ENCODE results near the gene ATP11C. TPM values are rescaled to one million over a fixed set of nuclear protein-coding genes. Genes with fewer than 3 reads are reported as not detected.
A peak's percentile ranks its signal among the peaks of the same experiment; 100 is the strongest.
"Not testable (repeated sequence)": the region's sequence is repeated elsewhere in the genome, so short reads cannot be mapped to it uniquely, and the experiment has no call there.

The ATP11C gene
- total and polyA plus RNA-seq, 9 of the 15 experiments (the other 6 are each of a cell fraction or from before 2014, with no cell fraction given), result 18.2 to 42.2 (median 29.4) TPM

GRCh38 chrX:139691493-139691842, 241.4 kb downstream of the ATP11C start (continued):
- TF ChIP-seq MYC (IDR thresholded peaks at IDR 0.05; ENCODE audit: low read depth, low read length), result no peak
- TF ChIP-seq MYC (CRISPR knock-in tag; IDR thresholded peaks at IDR 0.05; ENCODE audit: borderline replicate concordance, low read depth), result no peak
- no peak for TF ChIP-seq NR2C1 (IDR thresholded peaks at IDR 0.05)
- TF ChIP-seq NR2C1 (tag; IDR thresholded peaks at IDR 0.05), result no peak
- no peak for TF ChIP-seq TEAD2 (tag; IDR thresholded peaks at IDR 0.05)
- TF ChIP-seq ZNF668 (CRISPR knock-in tag; IDR thresholded peaks at IDR 0.05), result no peak
- TF ChIP-seq SMARCA5 (IDR thresholded peaks at IDR 0.05), result no peak
- TF ChIP-seq ZKSCAN8 (CRISPR knock-in tag; IDR thresholded peaks at IDR 0.05), result no peak

- FAIRE-seq; H3K27ac ChIP-seq (ENCODE audit: extremely low read depth, low read depth, low read length); H3K4me3 ChIP-seq; H3K27me3 ChIP-seq (ENCODE audit: control insufficient read depth in 2 of 2, insufficient read depth in 2 of 2, low read length in 2 of 2); intact Hi-C loops (cut with micrococcal nuclease); in situ Hi-C loops (cut with MboI); CTCF ChIA-PET (ENCODE audit: low intra/inter-chr PET ratio); POLR2A ChIA-PET; ATAC-seq; H3K4me2 ChIP-seq (ENCODE audit: insufficient read depth, low read length); H2AFZ ChIP-seq (ENCODE audit: low read depth, low read length); H3K9me1 ChIP-seq (ENCODE audit: control insufficient read depth, insufficient read depth, low read length); H3K4me1 ChIP-seq (replicated peaks in 1 of 2; ENCODE audit: control insufficient read depth in 2 of 2, insufficient read depth in 2 of 2, low read length in 2 of 2); BruUV-seq (replicated peaks); H3K36me3 ChIP-seq (ENCODE audit: control insufficient read depth, insufficient read depth, low read length); H3K9ac ChIP-seq (ENCODE audit: insufficient read depth in 1 of 2, low read depth in 2 of 2, low read length in 2 of 2); H3K79me2 ChIP-seq (ENCODE audit: control insufficient read depth, insufficient read depth, low read length); H4K20me1 ChIP-seq (replicated peaks; ENCODE audit: control insufficient read depth, insufficient read depth, low read length); H3K9me3 ChIP-seq (replicated peaks; ENCODE audit: control insufficient read depth, insufficient read depth, low read depth, low read length): not testable (repeated sequence)
- DNase-seq (ENCODE audit: extremely low read depth in 1 of 4, low spot score in 3 of 4), result peak in 1 of 4 experiments; percentile 9
- 0% methylated on average over 7 of the region's 7 CpGs for WGBS (ENCODE audit: insufficient coverage, low coverage, missing lambda C conversion rate)
- TF ChIP-seq SMAD4 (CRISPR knock-in tag; conservative IDR thresholded peaks at IDR 0.05) (peak; percentile 73), SPI1 (IDR thresholded peaks at IDR 0.05; ENCODE audit: borderline replicate concordance, low read depth, low read length) (0 out of 2 replicates have a peak, but pooled peaks have one; percentile 3), ARID1B (IDR thresholded peaks at IDR 0.05) (peak; percentile 75), DPF2 (IDR thresholded peaks at IDR 0.05) (0 out of 2 replicates have a peak, but pooled peaks have one; percentile 14), TCF3 (CRISPR knock-in tag; IDR thresholded peaks at IDR 0.05) (peak; percentile 53), TRIM24 (IDR thresholded peaks at IDR 0.05) (peak in 1 of 2 experiments; percentile 73; a peak in 3 of 4 replicates), CBFA2T3 (IDR thresholded peaks at IDR 0.05) (peak; percentile 71), EP300 (IDR thresholded peaks at IDR 0.05; ENCODE audit: low read length) (0 out of 2 replicates have a peak, but pooled peaks have one; percentile 39), TAL1 (IDR thresholded peaks at IDR 0.05) (peak; percentile 73), CBFA2T2 (conservative IDR thresholded peaks at IDR 0.05) (peak; percentile 51; the same call in 1 of the 2 replicates)
Observed at GRCh38 chrX:139685175-139685574, 247.7 kb downstream of the ATP11C start.

All from K562 (cell line).